Lower lobe of right lung (tissue), 2 donors: Measurements from ENCODE around the gene THUMPD3. TPM values are rescaled to one million over a fixed set of nuclear protein-coding genes. Genes with fewer than 3 reads are reported as not detected.

Experiments used
- ATAC-seq, 2 donors: fragments of 200-7000 bp; cut with Tn5 transposase; one replicate each; pipeline ENCODE4 v1.9.1; 2020 to 2022; ENCODE audit warnings: mild to moderate bottlenecking in 2 of 2, moderate library complexity in 2 of 2
- DNase-seq: peaks from one replicate; pipeline ENCODE4 v3.0.0-alpha.2; 2020
- H3K27ac ChIP-seq: fragments of 200-600 bp; one replicate; pipeline ENCODE4 v1.8.0; 2022
- H3K27me3 ChIP-seq: fragments of 200-600 bp; one replicate; pipeline ENCODE4 v1.8.0; 2022; ENCODE audit warnings: low read depth
- H3K36me3 ChIP-seq: fragments of 200-600 bp; one replicate; pipeline ENCODE4 v1.8.0; 2022; ENCODE audit warnings: mild to moderate bottlenecking
- H3K4me1 ChIP-seq: fragments of 200-600 bp; one replicate; pipeline ENCODE4 v1.8.0; 2022
- H3K4me3 ChIP-seq: fragments of 200-600 bp; one replicate; pipeline ENCODE4 v1.8.0; 2022; ENCODE audit warnings: mild to moderate bottlenecking
- H3K9me3 ChIP-seq: fragments of 200-600 bp; one replicate; pipeline ENCODE4 v1.8.0; 2022
- intact Hi-C: fragments of 100-400 bp; cut with DNase I; formaldehyde crosslinking; loops from one replicate; pipeline ENCODE4 v1.11.0; 2022
- total RNA-seq: library from RNA; stranded (reverse); fragmentation: NEBNext Ultra II Directional; extraction: Animal tissue kit (Norgen Biotek cat#: 25700); gene quantifications from one replicate; pipeline ENCODE4 v1.2.1, GENCODE V29; 2021
- TF ChIP-seq, protein P1 (sequence below): fragments of 200-600 bp; IDR thresholded peaks from one replicate; pipeline ENCODE4 v1.8.0; 2022; ENCODE audit warnings: antibody characterized with exemption, mild to moderate bottlenecking
- donor health status: DM: no; HTN: yes; CAD: no; lungs with severe emphysema.

Gene THUMPD3
- total RNA-seq, 1 donor from 2014 or later = 29.2 TPM

DNA sequence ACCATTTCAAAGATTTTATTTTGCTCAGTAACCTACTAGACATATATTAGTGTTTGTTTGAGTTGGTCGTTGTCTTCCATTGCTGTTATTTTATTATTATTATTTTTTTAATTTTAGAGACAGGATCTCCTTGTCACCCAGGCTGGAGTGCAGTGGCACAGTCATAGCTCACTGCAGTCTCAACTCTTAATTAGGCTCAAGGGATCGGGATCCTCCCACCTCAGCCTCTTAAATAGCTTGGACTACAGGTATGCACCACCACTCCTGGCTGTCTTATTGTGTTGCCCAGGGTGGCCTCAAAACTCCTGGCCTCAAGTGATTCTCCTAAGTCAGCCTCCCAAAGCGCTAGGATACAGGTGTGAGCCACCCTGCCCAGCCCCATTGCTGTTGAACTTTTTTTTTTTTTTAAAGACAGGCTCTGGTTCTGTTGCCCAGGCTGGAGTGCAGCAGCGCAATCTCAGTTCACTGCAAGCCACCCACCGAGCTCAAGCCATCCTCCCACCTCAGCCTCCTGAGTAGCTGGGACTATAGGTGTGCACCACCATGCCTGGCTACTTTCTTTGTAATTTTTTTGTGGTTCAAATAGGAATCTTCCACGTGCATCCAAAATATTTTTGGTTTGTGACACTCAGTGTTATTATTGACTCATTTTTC is 52.8 kb downstream of the THUMPD3 start:
- ATAC-seq (no peak), DNase-seq (no peak)
- Histone ChIP-seq H3K4me1 (peaks cover 46% of the 10 kb centered on the region), H3K27ac (no peak overlapping the region), H3K4me3 (no peak overlapping the region), H3K9me3 (no peaks in the 10 kb centered on the region), H3K27me3 (no peaks in the 10 kb centered on the region), H3K36me3 (peaks cover 6% of the 10 kb centered on the region)
- TF ChIP-seq, protein P1, sequence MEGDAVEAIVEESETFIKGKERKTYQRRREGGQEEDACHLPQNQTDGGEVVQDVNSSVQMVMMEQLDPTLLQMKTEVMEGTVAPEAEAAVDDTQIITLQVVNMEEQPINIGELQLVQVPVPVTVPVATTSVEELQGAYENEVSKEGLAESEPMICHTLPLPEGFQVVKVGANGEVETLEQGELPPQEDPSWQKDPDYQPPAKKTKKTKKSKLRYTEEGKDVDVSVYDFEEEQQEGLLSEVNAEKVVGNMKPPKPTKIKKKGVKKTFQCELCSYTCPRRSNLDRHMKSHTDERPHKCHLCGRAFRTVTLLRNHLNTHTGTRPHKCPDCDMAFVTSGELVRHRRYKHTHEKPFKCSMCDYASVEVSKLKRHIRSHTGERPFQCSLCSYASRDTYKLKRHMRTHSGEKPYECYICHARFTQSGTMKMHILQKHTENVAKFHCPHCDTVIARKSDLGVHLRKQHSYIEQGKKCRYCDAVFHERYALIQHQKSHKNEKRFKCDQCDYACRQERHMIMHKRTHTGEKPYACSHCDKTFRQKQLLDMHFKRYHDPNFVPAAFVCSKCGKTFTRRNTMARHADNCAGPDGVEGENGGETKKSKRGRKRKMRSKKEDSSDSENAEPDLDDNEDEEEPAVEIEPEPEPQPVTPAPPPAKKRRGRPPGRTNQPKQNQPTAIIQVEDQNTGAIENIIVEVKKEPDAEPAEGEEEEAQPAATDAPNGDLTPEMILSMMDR = no peak
- intact Hi-C loops = no loop called here

DNA sequence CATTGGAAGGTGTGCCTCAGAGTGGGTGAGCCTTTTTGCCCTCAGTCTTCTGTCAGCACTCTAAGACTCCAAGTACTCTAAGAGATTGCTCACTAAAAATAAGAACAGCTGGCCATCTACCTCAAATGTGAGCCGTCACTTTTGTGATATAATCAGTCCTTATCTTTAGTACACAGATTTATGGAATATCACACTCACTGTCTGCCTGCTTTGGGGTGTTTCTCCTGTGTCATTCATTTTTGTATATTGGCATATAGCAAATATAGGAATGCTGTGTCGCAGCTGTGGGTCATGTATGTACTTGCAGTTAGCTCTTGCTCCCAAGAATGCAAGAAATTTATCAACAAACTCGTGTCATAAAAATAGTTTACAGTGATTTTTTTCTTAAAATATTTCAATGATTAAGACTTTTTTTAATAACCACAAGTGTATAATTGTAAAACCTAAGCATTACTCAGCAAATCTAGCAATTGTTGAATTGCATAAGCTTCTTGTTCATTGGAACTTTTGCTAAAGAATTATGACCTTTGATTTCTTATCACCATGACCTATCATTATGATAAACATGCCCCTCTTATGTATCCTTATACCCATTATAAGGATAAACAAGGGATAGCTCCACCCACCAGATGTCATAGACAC is 53.4 kb downstream of the THUMPD3 start:
- Histone ChIP-seq H3K4me1 (peaks cover 46% of the 10 kb centered on the region), H3K27ac (no peak overlapping the region), H3K4me3 (no peak overlapping the region), H3K9me3 (no peaks in the 10 kb centered on the region), H3K36me3 (peaks cover 6% of the 10 kb centered on the region), H3K27me3 (no peaks in the 10 kb centered on the region)
- TF ChIP-seq, protein P1 = no peak
- no peak for DNase-seq
- intact Hi-C loops = no loop called here
- no peak for ATAC-seq

DNA sequence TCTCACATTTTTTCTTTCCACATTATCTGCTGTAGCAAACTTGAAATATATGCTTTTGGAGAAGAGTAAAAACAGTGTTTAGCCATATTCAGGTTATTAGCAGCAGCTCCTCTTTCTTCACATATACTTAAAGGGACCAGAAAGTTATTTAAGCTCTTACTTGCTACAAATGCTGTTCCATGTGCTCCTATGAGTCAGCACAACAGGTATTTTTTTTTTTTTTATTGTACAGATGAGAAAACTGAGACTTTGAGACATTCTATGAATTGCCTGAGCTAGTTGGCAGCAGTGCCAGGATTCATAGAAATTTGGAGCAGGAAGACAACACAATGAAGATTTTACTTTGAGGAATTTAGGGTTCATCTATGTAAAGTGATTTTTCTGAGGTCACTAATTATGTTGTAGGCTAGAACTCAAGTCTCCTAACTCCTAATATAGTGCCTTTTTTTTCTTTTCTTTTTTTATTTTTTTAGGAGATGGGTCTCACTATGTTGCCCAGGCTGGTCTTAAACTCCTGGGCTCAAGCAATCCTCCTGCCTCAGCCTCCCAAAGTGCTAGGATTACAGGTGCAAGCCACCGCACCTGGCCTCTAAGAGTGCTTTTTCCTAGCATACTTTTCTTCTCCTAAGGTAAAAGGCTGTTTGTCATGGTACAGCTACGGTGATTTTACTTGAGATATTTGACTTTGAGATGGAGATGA is 58.1 kb downstream of the THUMPD3 start:
- ATAC-seq = no peak
- H3K27me3 ChIP-seq = no peaks in the 10 kb centered on the region
- no peak for DNase-seq
- H3K4me3 ChIP-seq = no peak overlapping the region
- TF ChIP-seq, protein P1 = no peak
- peaks cover 15% of the 10 kb centered on the region for H3K36me3 ChIP-seq
- H3K9me3 ChIP-seq = no peaks in the 10 kb centered on the region
- intact Hi-C loops = no loop called here
- H3K27ac ChIP-seq = no peak overlapping the region
- peaks cover 66% of the 10 kb centered on the region for H3K4me1 ChIP-seq

DNA sequence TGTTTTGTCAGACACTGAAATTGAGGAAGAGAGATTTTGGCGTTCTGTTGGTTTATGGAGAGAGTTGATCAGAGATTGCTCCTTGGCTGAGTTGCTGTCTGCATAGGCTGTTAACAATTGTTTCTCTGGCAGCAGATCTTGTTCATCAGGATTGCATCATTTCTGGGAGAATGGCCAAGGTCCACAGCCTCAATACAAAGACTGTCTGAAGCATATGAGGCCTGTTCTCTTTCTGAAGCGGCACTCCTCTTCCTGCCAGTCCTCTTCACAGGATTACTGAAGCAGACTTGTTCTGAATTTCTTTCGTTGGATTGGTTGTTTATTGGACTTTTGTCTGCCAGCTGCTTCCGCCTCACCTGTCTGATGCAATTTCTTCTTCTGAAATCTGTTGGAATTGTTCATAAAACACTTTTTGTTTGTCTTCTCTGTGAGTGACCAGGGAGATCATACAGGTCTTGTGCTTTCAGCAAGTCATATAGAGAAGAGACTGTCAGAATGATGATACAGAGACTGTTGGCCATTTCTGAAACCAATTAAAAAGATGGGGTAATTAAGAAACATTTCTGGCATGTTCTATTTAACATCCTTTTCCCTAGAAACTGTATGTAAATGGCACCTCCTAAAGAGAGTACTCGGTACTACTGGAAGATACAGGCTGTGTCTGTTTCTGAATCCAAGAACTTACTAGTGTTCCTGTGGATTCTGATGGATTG is 60.0 kb downstream of the THUMPD3 start:
- peaks cover 54% of the 10 kb centered on the region for H3K4me1 ChIP-seq
- intact Hi-C loops = no loop called here
- no peaks in the 10 kb centered on the region for H3K27me3 ChIP-seq
- H3K4me3 ChIP-seq = no peak overlapping the region
- H3K27ac ChIP-seq = peak overlapping the region; percentile 68
- TF ChIP-seq, protein P1 = peak; percentile 47
- no peaks in the 10 kb centered on the region for H3K9me3 ChIP-seq
- peaks cover 34% of the 10 kb centered on the region for H3K36me3 ChIP-seq
- ATAC-seq (peak; percentile 98), DNase-seq (peak; percentile 52)

DNA sequence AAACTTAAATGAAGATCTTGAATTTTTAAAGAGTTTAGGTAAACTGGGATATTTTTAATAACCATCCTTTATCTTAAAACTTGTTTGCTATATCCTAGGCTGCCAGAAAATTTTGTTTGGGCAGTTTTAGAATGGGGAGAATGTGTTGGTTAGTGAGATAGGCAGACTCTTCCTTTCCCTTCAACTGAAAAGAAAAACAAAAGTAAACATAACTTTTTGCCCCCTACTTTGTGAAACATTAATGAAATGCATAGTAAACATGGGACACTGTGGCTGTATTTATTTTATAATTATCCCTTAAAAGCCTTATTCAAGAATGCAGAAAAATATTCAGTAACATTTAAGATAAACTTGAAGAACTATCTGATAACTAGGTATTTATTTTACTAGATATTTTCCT is 65.6 kb downstream of the THUMPD3 start:
- DNase-seq (no peak), ATAC-seq (no peak)
- no peaks in the 10 kb centered on the region for H3K9me3 ChIP-seq
- intact Hi-C loops = no loop called here
- H3K36me3 ChIP-seq = peaks cover 89% of the 10 kb centered on the region
- no peaks in the 10 kb centered on the region for H3K27me3 ChIP-seq
- no peak overlapping the region for H3K4me3 ChIP-seq
- H3K4me1 ChIP-seq = peaks cover 20% of the 10 kb centered on the region
- no peak overlapping the region for H3K27ac ChIP-seq
- TF ChIP-seq, protein P1 = no peak
